Measurements from ENCODE around the gene GNB2. TPM values are rescaled to one million over a fixed set of nuclear protein-coding genes. Genes with fewer than 3 reads are reported as not detected.

Gene GNB2
- total and polyA plus RNA-seq, 2 of the 13 experiments (the other 11 are each of a cell fraction or from before 2014, with no cell fraction given) = 48.3 to 67.1 TPM

- TF ChIP-seq ZNF142 (CRISPR knock-in tag; IDR thresholded peaks at IDR 0.05) = no peak
- TF ChIP-seq ZNF800 (CRISPR knock-in tag; IDR thresholded peaks at IDR 0.05) = no peak
- TF ChIP-seq HOXA7 (CRISPR knock-in tag; IDR thresholded peaks at IDR 0.05) = no peak
- no peak for TF ChIP-seq ZNF318 (CRISPR knock-in tag; IDR thresholded peaks at IDR 0.05)
- no peak for TF ChIP-seq NKX3-1 (CRISPR knock-in tag; IDR thresholded peaks at IDR 0.05)
- TF ChIP-seq MAZ (IDR thresholded peaks at IDR 0.05; ENCODE audit: borderline replicate concordance, low read depth, low read length) = no peak
- no peak for TF ChIP-seq MAZ (CRISPR knock-in tag; IDR thresholded peaks at IDR 0.05; ENCODE audit: low read depth)
- no peak for TF ChIP-seq GATAD1 (CRISPR knock-in tag; IDR thresholded peaks at IDR 0.05)
- no peak for TF ChIP-seq NR1H2 (CRISPR knock-in tag; IDR thresholded peaks at IDR 0.05; ENCODE audit: borderline replicate concordance, low read depth)
- no peak for TF ChIP-seq EZH2 (conservative IDR thresholded peaks at IDR 0.05; ENCODE audit: low read depth, low read length)
- no peak for TF ChIP-seq SRF (IDR thresholded peaks at IDR 0.05; ENCODE audit: low read depth, low read length)
- TF ChIP-seq MXD4 (CRISPR knock-in tag; IDR thresholded peaks at IDR 0.05) = no peak
- no peak for TF ChIP-seq SP140L (CRISPR knock-in tag; IDR thresholded peaks at IDR 0.05; ENCODE audit: borderline replicate concordance)
- TF ChIP-seq ELF3 (CRISPR knock-in tag; IDR thresholded peaks at IDR 0.05) = no peak
These were observed 33.3 kb downstream of the GNB2 start (continued) for GRCh38 chr7:100706672-100707311.
